K562 (cell line): Measurements from ENCODE around the gene NALCN. TPM values are rescaled to one million over a fixed set of nuclear protein-coding genes. Genes with fewer than 3 reads are reported as not detected.

Experiments used
- ATAC-seq: fragments of 200-7000 bp; cut with Tn5 transposase; 3 replicates; pipeline ENCODE4 v1.9.1; 2020; ENCODE audit warnings: moderate library complexity
- BruUV-seq: library from RNA; stranded (reverse); fragments of 400-500 nt; replicated peaks from 2 replicates; lab custom pipeline; 2021; lab: Mats Ljungman, UMichigan
- CTCF ChIA-PET: fragments of 300-600 bp; formaldehyde crosslinking; extraction: SDS; loops from one replicate; lab custom pipeline; 2021; ENCODE audit warnings: low intra/inter-chr PET ratio; lab: Yijun Ruan, JAX
- POLR2A ChIA-PET: fragments of 300-600, 350-650 bp; sonication (Branson Sonifier 250); formaldehyde crosslinking; extraction: SDS; loops from one replicate; lab custom pipeline; 2021; ENCODE audit warnings: antibody characterized with exemption, inconsistent platforms; lab: Yijun Ruan, JAX
- DNase-seq, 4 experiments: peaks; one replicate each; pipeline versions ENCODE4 v3.0.0 to v3.0.0-alpha.2; 2011 to 2018; ENCODE audit warnings: low spot score in 3 of 4, mixed read lengths in 3 of 4; ENCODE audit errors: extremely low read depth in 1 of 4
- FAIRE-seq: peaks from 2 replicates; lab custom pipeline; 2011; peaks lifted over from hg19 to GRCh38; lab: Jason Lieb, UNC
- H2AFZ ChIP-seq: 2 replicates; pipeline ENCODE4 v1.6.0; 2011; ENCODE audit warnings: low read depth, low read length, control low read depth, inconsistent platforms
- H3K27ac ChIP-seq: fragments of 200-600 bp; 3 replicates; pipeline ENCODE4 v1.8.0; 2011; ENCODE audit warnings: low read depth, mild to moderate bottlenecking, control low read depth, inconsistent platforms, low read length, moderate library complexity, mixed read lengths; ENCODE audit errors: extremely low read depth
- H3K27me3 ChIP-seq, 2 experiments: fragments of 300-600 bp in 1 of 2; 2 replicates in 1 of 2; 3 replicates in 1 of 2; pipeline versions ENCODE4 v1.6.0 to v1.8.0; 2011; ENCODE audit warnings: inconsistent platforms in 2 of 2, low read length in 2 of 2, mild to moderate bottlenecking in 1 of 2, mixed read lengths in 1 of 2, moderate library complexity in 1 of 2; ENCODE audit not compliant: control insufficient read depth in 2 of 2, insufficient read depth in 2 of 2
- H3K36me3 ChIP-seq: fragments of 300-600 bp; 3 replicates; pipeline ENCODE4 v1.8.0; 2011; ENCODE audit warnings: mild to moderate bottlenecking, low read length, inconsistent platforms; ENCODE audit not compliant: control insufficient read depth, insufficient read depth
- H3K4me1 ChIP-seq, 2 experiments: fragments of 200-600 bp in 1 of 2; replicated peaks in 1 of 2; 2 replicates in 1 of 2; 3 replicates in 1 of 2; pipeline versions ENCODE4 v1.5.1 to v1.8.0; 2011; ENCODE audit warnings: inconsistent platforms in 2 of 2, low read length in 2 of 2, mild to moderate bottlenecking in 1 of 2, mixed read lengths in 1 of 2, moderate library complexity in 1 of 2; ENCODE audit not compliant: control insufficient read depth in 2 of 2, insufficient read depth in 2 of 2
- H3K4me2 ChIP-seq: 2 replicates; pipeline ENCODE4 v1.6.1; 2011; ENCODE audit warnings: low read length, control low read depth, inconsistent platforms, mixed read lengths; ENCODE audit not compliant: insufficient read depth
- H3K4me3 ChIP-seq: fragments of 200-600 bp; sonication (generic), shearing (Covaris generic); 2 replicates; pipeline ENCODE4 v1.5.1; 2016; ENCODE audit warnings: control low read depth, inconsistent platforms
- H3K79me2 ChIP-seq: fragments of 200-600 bp; 3 replicates; pipeline ENCODE4 v1.8.0; 2011; ENCODE audit warnings: low read length, inconsistent platforms; ENCODE audit not compliant: control insufficient read depth, insufficient read depth
- H3K9ac ChIP-seq, 2 experiments: 2 replicates each; pipeline versions ENCODE4 v1.6.0 to v1.6.1; 2011; ENCODE audit warnings: low read depth in 2 of 2, low read length in 2 of 2, control low read depth in 1 of 2, inconsistent platforms in 1 of 2, mild to moderate bottlenecking in 1 of 2, mixed read lengths in 1 of 2; ENCODE audit not compliant: insufficient read depth in 1 of 2
- H3K9me1 ChIP-seq: one replicate; pipeline ENCODE4 v1.6.0; 2011; ENCODE audit warnings: inconsistent platforms, mild to moderate bottlenecking, low read length, moderate library complexity; ENCODE audit not compliant: control insufficient read depth, insufficient read depth
- H3K9me3 ChIP-seq: replicated peaks from 2 replicates; pipeline ENCODE4 v1.5.1; 2011; ENCODE audit warnings: low read depth, low read length, inconsistent platforms; ENCODE audit not compliant: control insufficient read depth, insufficient read depth
- H4K20me1 ChIP-seq: replicated peaks from 2 replicates; pipeline ENCODE4 v1.6.1; 2011; ENCODE audit warnings: low read length, inconsistent platforms, mixed read lengths; ENCODE audit not compliant: control insufficient read depth, insufficient read depth
- DACH1 ChIP-seq: fragments of 450-650 bp; IDR thresholded peaks from 2 replicates; pipeline ENCODE4 v1.6.1; 2018; ENCODE audit not compliant: partially characterized antibody
- ESRRB ChIP-seq: fragments of 250-450 bp; sonication (Bioruptor Pico); IDR thresholded peaks from 2 replicates; pipeline ENCODE4 v1.5.0; 2020; ENCODE audit warnings: mild to moderate bottlenecking, moderate library complexity, borderline replicate concordance
- FOSL1 ChIP-seq: fragments of 200-800 bp; sonication (Bioruptor generic); conservative IDR thresholded peaks from 2 replicates; pipeline ENCODE4 v1.6.1; 2016; ENCODE audit warnings: missing genetic modification characterization, missing compliant biosample characterization
- JUN ChIP-seq, 2 experiments: sonication (generic) in 1 of 2; formaldehyde crosslinking in 1 of 2; IDR thresholded peaks; 2 replicates each; pipeline versions ENCODE4 v1.6.1 to v1.8.0; 2012 to 2022; ENCODE audit warnings: borderline replicate concordance in 2 of 2, mild to moderate bottlenecking in 2 of 2, improper control_type of control experiment in 1 of 2, low read depth in 1 of 2, low read length in 1 of 2, missing genetic modification reagents in 1 of 2
- KDM5B ChIP-seq: fragments of 200-600 bp; sonication (generic); IDR thresholded peaks from 2 replicates; pipeline ENCODE4 v1.6.1; 2012; ENCODE audit warnings: low read depth, mild to moderate bottlenecking, moderate library complexity, low read length, control low read depth, inconsistent platforms; ENCODE audit not compliant: insufficient replicate concordance
- MAZ ChIP-seq, 2 experiments: fragments of 450-650 bp in 1 of 2; sonication (generic) in 1 of 2; formaldehyde crosslinking; IDR thresholded peaks in 1 of 2; conservative IDR thresholded peaks in 1 of 2; 2 replicates each; pipeline versions ENCODE4 v1.4.0 to v1.5.0; 2020; ENCODE audit warnings: mild to moderate bottlenecking in 1 of 2, missing genetic modification reagents in 1 of 2
- NCOA2 ChIP-seq, 2 experiments: fragments of 450-650 bp; IDR thresholded peaks; 2 replicates each; pipeline ENCODE4 v1.6.1; 2018; ENCODE audit warnings: mild to moderate bottlenecking in 2 of 2, moderate library complexity in 1 of 2; ENCODE audit not compliant: partially characterized antibody in 2 of 2
- NONO ChIP-seq, 2 experiments: fragments of 200-400 bp in 1 of 2; fragments of 450-650 bp in 1 of 2; formaldehyde crosslinking in 1 of 2; IDR thresholded peaks; 2 replicates each; pipeline ENCODE4 v1.6.1; 2017; ENCODE audit warnings: low read depth in 2 of 2, mild to moderate bottlenecking in 2 of 2, moderate library complexity in 2 of 2, low read length in 1 of 2
- TSC22D4 ChIP-seq: fragments of 450-650 bp; IDR thresholded peaks from 2 replicates; pipeline ENCODE4 v1.6.1; 2016; ENCODE audit warnings: missing genetic modification characterization, missing biosample characterization, control low read depth
- ZNF395 ChIP-seq: fragments of 200-800 bp; sonication (Bioruptor generic); IDR thresholded peaks from 2 replicates; pipeline ENCODE4 v1.6.1; 2017; ENCODE audit warnings: missing genetic modification characterization, missing compliant biosample characterization
- ZNF511 ChIP-seq: sonication (generic); formaldehyde crosslinking; IDR thresholded peaks from 2 replicates; pipeline ENCODE4 v1.8.0; 2022; ENCODE audit warnings: mild to moderate bottlenecking, missing genetic modification reagents
- WGBS: fragments of 100-300 bp; shearing (Covaris generic); methylation state at CpG from one replicate; pipeline ENCODE4 v1.1.6; 2016; ENCODE audit warnings: low coverage, mixed read lengths; ENCODE audit not compliant: insufficient coverage; ENCODE audit errors: missing lambda C conversion rate; 5-methylcytosine and 5-hydroxymethylcytosine counted together
- in situ Hi-C: fragments of 300-500 bp; cut with MboI; formaldehyde crosslinking; loops from 4 replicates; pipeline ENCODE4 v1.15.0; 2018; ENCODE audit warnings: inconsistent platforms, mixed read lengths
- intact Hi-C: fragments of 100-400 bp; cut with micrococcal nuclease; formaldehyde crosslinking; loops from 2 replicates; pipeline ENCODE4 v1.14.2; 2022
- polyA plus RNA-seq, 8 experiments: library from polyadenylated mRNA; depleted of rRNA in 4 of 8; stranded (reverse) in 5 of 8; unstranded in 3 of 8; fragments of >200 nt; fragmentation: Nextera tagmentation in 2 of 8; fragmentation: Illumina TruSeq in 1 of 8; extraction: Ambion mirVana in 2 of 8; extraction: Trizol in 1 of 8; gene quantifications; 2 replicates each; pipeline versions ENCODE4 v1.2.1 to v1.2.3, GENCODE V29; 2011 to 2014; ENCODE audit warnings: inconsistent platforms in 1 of 8, missing spikeins in 1 of 8
- total RNA-seq, 7 experiments: library from RNA; depleted of rRNA in 6 of 7; stranded (reverse); fragments of >200 nt in 6 of 7; fragmentation: Illumina TruSeq in 2 of 7; extraction: Trizol in 2 of 7; gene quantifications; 2 replicates each; pipeline versions ENCODE4 v1.2.1 to v1.2.3, GENCODE V29; 2011 to 2021; ENCODE audit warnings: low replicate concordance in 1 of 7
- TF ChIP-seq, protein P1 (sequence below): sonication (generic); formaldehyde crosslinking; IDR thresholded peaks from 2 replicates; pipeline ENCODE4 v1.8.1; 2023; ENCODE audit warnings: mild to moderate bottlenecking, missing genetic modification reagents
- TF ChIP-seq, protein P2 (sequence below): fragments of 250-450 bp; sonication (Bioruptor Pico); IDR thresholded peaks from 2 replicates; pipeline ENCODE4 v1.5.0; 2021; ENCODE audit warnings: mild to moderate bottlenecking, moderate library complexity

The NALCN gene
- total and polyA plus RNA-seq, 9 of the 15 experiments (the other 6 are each of a cell fraction or from before 2014, with no cell fraction given) = not detected

DNA sequence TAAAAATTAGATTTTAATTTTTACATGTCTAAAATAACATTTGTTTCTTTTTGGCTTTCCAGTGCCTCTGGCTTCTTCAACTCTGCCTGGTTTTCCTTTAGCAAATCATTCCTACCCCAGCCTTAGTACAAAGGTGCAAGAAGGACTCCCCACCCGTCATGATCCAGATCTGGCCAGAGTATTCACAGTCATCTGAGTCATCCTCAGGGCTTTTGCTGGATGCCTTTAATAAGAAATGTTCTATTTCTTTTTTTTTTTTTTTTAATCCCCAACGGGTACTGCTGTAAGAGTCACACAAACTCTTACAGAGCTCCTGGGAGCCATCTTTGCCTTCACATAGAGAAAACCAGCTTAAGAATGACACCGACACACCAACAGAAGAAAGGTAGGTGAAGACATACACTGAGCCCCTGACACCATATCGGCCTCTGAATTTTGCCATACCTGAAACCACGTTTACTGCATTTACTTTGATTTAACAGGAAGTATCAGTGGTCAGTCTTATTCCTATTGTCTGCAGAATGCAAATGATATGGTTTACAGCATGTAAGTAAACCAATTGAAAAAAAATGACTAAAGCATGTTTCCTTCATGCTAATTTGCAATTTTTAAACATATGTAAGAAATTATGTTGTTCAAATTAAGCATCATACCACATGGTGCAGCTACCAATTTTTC lies 184.4 kb downstream of the NALCN start:
- no peak overlapping the region for H2AFZ ChIP-seq
- H3K9me3 ChIP-seq = no peaks in the 10 kb centered on the region
- no peaks in the 10 kb centered on the region for H3K4me1 ChIP-seq
- in situ Hi-C loops (no loop called here), intact Hi-C loops (no loop called here)
- H4K20me1 ChIP-seq = no peaks in the 10 kb centered on the region
- H3K9me1 ChIP-seq = no peaks in the 10 kb centered on the region
- FAIRE-seq = no peak
- no peaks in the 10 kb centered on the region for H3K79me2 ChIP-seq
- H3K27ac ChIP-seq = no peak overlapping the region
- H3K9ac ChIP-seq = no peak overlapping the region
- H3K4me3 ChIP-seq = no peak overlapping the region
- ChIA-PET POLR2A (no interaction called here), CTCF (no interaction called here)
- 1% methylated on average over 5 of the region's 5 CpGs for WGBS
- ATAC-seq = no peak
- no peak for DNase-seq
- no peaks in the 10 kb centered on the region for H3K27me3 ChIP-seq
- no TSS peak for BruUV-seq
- H3K36me3 ChIP-seq = no peaks in the 10 kb centered on the region
- H3K4me2 ChIP-seq = no peak overlapping the region
- TF ChIP-seq JUN (IDR thresholded peaks at IDR 0.05; ENCODE audit: borderline replicate concordance, low read depth, low read length) = no peak
- TF ChIP-seq JUN (CRISPR knock-in tag; IDR thresholded peaks at IDR 0.05; ENCODE audit: borderline replicate concordance) = no peak
- no peak for TF ChIP-seq ZNF395
- TF ChIP-seq MAZ (CRISPR knock-in tag; conservative IDR thresholded peaks at IDR 0.05 in 1 of 2, IDR thresholded peaks at IDR 0.05 in 1 of 2) = no peak
- TF ChIP-seq, protein P1, sequence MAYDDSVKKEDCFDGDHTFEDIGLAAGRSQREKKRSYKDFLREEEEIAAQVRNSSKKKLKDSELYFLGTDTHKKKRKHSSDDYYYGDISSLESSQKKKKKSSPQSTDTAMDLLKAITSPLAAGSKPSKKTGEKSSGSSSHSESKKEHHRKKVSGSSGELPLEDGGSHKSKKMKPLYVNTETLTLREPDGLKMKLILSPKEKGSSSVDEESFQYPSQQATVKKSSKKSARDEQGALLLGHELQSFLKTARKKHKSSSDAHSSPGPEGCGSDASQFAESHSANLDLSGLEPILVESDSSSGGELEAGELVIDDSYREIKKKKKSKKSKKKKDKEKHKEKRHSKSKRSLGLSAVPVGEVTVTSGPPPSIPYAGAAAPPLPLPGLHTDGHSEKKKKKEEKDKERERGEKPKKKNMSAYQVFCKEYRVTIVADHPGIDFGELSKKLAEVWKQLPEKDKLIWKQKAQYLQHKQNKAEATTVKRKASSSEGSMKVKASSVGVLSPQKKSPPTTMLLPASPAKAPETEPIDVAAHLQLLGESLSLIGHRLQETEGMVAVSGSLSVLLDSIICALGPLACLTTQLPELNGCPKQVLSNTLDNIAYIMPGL (CRISPR knock-in tag) = no peak
- no peak for TF ChIP-seq ZNF511 (CRISPR knock-in tag)
- no peak for TF ChIP-seq ESRRB (CRISPR knock-in tag)
- TF ChIP-seq NONO (IDR thresholded peaks at IDR 0.05; ENCODE audit: low read depth in 2 of 2, low read length in 1 of 2) = no peak
- TF ChIP-seq KDM5B = no peak
- TF ChIP-seq, protein P2, sequence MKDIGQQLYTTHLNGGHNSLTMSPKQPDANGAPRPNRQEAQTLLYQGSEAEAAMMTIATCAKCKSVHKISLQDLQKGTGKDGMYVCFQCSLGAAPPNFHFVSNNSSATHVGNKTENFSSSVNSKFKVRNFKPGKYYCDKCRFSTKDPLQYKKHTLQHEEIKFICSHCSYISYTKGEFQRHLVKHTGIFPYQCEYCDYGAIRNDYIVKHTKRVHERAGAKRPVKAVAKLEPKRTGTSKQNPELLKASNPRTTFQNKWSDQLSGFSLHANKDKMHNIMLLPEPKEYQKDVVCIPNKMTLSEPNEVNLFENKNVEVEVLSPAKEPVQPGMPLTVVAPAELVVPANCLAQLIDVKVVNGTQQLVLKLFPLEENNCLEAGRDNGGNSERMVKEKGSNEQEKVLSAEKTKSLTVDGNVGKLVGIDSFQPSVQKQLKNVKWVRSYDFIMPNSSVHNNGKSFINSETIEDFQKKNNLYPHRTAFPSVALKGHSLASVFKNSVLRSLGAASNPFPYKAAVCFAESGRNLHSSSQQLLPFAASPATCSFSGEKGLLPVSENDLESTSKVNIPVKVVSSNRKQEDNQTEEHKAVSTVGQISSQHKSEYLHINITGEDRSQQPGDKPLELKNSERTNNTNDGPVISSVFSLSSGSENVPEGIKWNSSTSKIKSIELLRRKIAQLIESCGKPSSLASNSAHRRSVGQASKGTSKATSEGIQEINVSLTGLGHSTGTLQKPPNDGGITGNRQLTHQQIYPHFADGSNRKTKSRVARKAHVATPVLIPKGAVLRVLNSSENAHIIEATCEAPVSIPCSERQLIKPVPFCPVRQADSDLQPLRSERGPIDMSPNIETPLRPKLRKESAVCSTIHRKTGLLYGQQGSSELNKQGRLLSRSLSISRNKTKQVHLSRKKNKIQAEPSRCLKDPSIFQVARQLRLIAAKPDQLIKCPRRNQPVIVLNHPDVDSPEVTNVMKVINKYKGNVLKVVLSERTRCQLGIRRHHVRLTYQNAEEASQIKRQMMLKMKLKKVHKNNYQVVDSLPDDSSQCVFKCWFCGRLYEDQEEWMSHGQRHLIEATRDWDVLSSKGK (CRISPR knock-in tag) = no peak
- TF ChIP-seq DACH1 = no peak
- TF ChIP-seq TSC22D4 (tag) = no peak
- no peak for TF ChIP-seq NCOA2 (IDR thresholded peaks at IDR 0.05; ENCODE audit: partially characterized antibody in 2 of 2)
- no peak for TF ChIP-seq FOSL1 (tag)
